ENCODE measurements around the gene LAG3.
A peak's percentile ranks its signal among the peaks of the same experiment; 100 is the strongest.
"Not testable (repeated sequence)": the region's sequence is repeated elsewhere in the genome, so short reads cannot be mapped to it uniquely, and the experiment has no call there.

Gene LAG3

GRCh38 chr12:6736754-6737153, 35.6 kb upstream of the LAG3 start:
- Histone ChIP-seq H3K36me3 (ENCODE audit: control insufficient read depth in 2 of 2, insufficient read depth in 2 of 2, low read length in 2 of 2) (peaks cover under 1 to 11% of the 10 kb centered on the region in 2 donors), H3K9me3 (ENCODE audit: control insufficient read depth in 2 of 2, low read length in 2 of 2) (no peaks in the 10 kb centered on the region), H3K4me3 (ENCODE audit: low read length in 2 of 2) (no peak overlapping the region), H3K27ac (ENCODE audit: low read depth in 2 of 2, low read length in 2 of 2) (no peak overlapping the region), H3K4me1 (ENCODE audit: control insufficient read depth in 2 of 2, insufficient read depth in 2 of 2, low read length in 2 of 2) (no peaks in the 10 kb centered on the region), H3K27me3 (ENCODE audit: control insufficient read depth in 2 of 2, insufficient read depth in 2 of 2, low read length in 2 of 2) (no peaks in the 10 kb centered on the region), H3K9ac (ENCODE audit: low read depth in 1 of 2, low read length in 2 of 2) (no peak overlapping the region)

GRCh38 chr12:6742080-6742479, 30.2 kb upstream of the LAG3 start:
- not testable (repeated sequence) for H3K4me3 ChIP-seq (ENCODE audit: low read length in 2 of 2); H3K9ac ChIP-seq (ENCODE audit: low read depth in 1 of 2, low read length in 2 of 2); H3K9me3 ChIP-seq (ENCODE audit: control insufficient read depth in 2 of 2, low read length in 2 of 2); H3K4me1 ChIP-seq (ENCODE audit: control insufficient read depth in 2 of 2, insufficient read depth in 2 of 2, low read length in 2 of 2); H3K27ac ChIP-seq (ENCODE audit: low read depth in 2 of 2, low read length in 2 of 2); H3K27me3 ChIP-seq (ENCODE audit: control insufficient read depth in 2 of 2, insufficient read depth in 2 of 2, low read length in 2 of 2)
- H3K36me3 ChIP-seq (ENCODE audit: control insufficient read depth in 2 of 2, insufficient read depth in 2 of 2, low read length in 2 of 2), result peaks cover 7 to 15% of the 10 kb centered on the region in 2 donors

GRCh38 chr12:6742834-6743233, 29.5 kb upstream of the LAG3 start:
- H3K4me3 ChIP-seq (ENCODE audit: low read length in 2 of 2), result no peak overlapping the region
- no peaks in the 10 kb centered on the region for H3K27me3 ChIP-seq (ENCODE audit: control insufficient read depth in 2 of 2, insufficient read depth in 2 of 2, low read length in 2 of 2)
- H3K27ac ChIP-seq (ENCODE audit: low read depth in 2 of 2, low read length in 2 of 2), result no peak overlapping the region
- H3K9me3 ChIP-seq (ENCODE audit: control insufficient read depth in 2 of 2, low read length in 2 of 2), result no peaks in the 10 kb centered on the region
- no peak overlapping the region for H3K9ac ChIP-seq (ENCODE audit: low read depth in 1 of 2, low read length in 2 of 2)
- peaks cover 14 to 22% of the 10 kb centered on the region in 2 donors for H3K36me3 ChIP-seq (ENCODE audit: control insufficient read depth in 2 of 2, insufficient read depth in 2 of 2, low read length in 2 of 2)
- no peaks in the 10 kb centered on the region for H3K4me1 ChIP-seq (ENCODE audit: control insufficient read depth in 2 of 2, insufficient read depth in 2 of 2, low read length in 2 of 2)

- peaks cover 18 to 26% of the 10 kb centered on the region in 2 donors for H3K36me3 ChIP-seq (ENCODE audit: control insufficient read depth in 2 of 2, insufficient read depth in 2 of 2, low read length in 2 of 2)
- H3K4me1 ChIP-seq (ENCODE audit: control insufficient read depth in 2 of 2, insufficient read depth in 2 of 2, low read length in 2 of 2); H3K9me3 ChIP-seq (ENCODE audit: control insufficient read depth in 2 of 2, low read length in 2 of 2); H3K27ac ChIP-seq (ENCODE audit: low read depth in 2 of 2, low read length in 2 of 2); H3K9ac ChIP-seq (ENCODE audit: low read depth in 1 of 2, low read length in 2 of 2); H3K4me3 ChIP-seq (ENCODE audit: low read length in 2 of 2); H3K27me3 ChIP-seq (ENCODE audit: control insufficient read depth in 2 of 2, insufficient read depth in 2 of 2, low read length in 2 of 2): not testable (repeated sequence)
These were observed 29.0 kb upstream of the LAG3 start for GRCh38 chr12:6743300-6743699.

- peak overlapping the region in 1 of 2 donors; percentile 45 for H3K27ac ChIP-seq (ENCODE audit: low read depth in 2 of 2, low read length in 2 of 2)
- no peaks in the 10 kb centered on the region for H3K4me1 ChIP-seq (ENCODE audit: control insufficient read depth in 2 of 2, insufficient read depth in 2 of 2, low read length in 2 of 2)
- H3K36me3 ChIP-seq (ENCODE audit: control insufficient read depth in 2 of 2, insufficient read depth in 2 of 2, low read length in 2 of 2), result peaks cover 42 to 52% of the 10 kb centered on the region in 2 donors
- no peak overlapping the region for H3K9ac ChIP-seq (ENCODE audit: low read depth in 1 of 2, low read length in 2 of 2)
- no peak overlapping the region for H3K4me3 ChIP-seq (ENCODE audit: low read length in 2 of 2)
- no peaks in the 10 kb centered on the region for H3K27me3 ChIP-seq (ENCODE audit: control insufficient read depth in 2 of 2, insufficient read depth in 2 of 2, low read length in 2 of 2)
- no peaks in the 10 kb centered on the region for H3K9me3 ChIP-seq (ENCODE audit: control insufficient read depth in 2 of 2, low read length in 2 of 2)
These were observed 26.4 kb upstream of the LAG3 start for GRCh38 chr12:6745741-6746525.

GRCh38 chr12:6747216-6747615, 25.1 kb upstream of the LAG3 start:
- Histone ChIP-seq H3K27ac (ENCODE audit: low read depth in 2 of 2, low read length in 2 of 2) (no peak overlapping the region), H3K36me3 (ENCODE audit: control insufficient read depth in 2 of 2, insufficient read depth in 2 of 2, low read length in 2 of 2) (peaks cover 47 to 60% of the 10 kb centered on the region in 2 donors), H3K27me3 (ENCODE audit: control insufficient read depth in 2 of 2, insufficient read depth in 2 of 2, low read length in 2 of 2) (no peaks in the 10 kb centered on the region), H3K9ac (ENCODE audit: low read depth in 1 of 2, low read length in 2 of 2) (no peak overlapping the region), H3K9me3 (ENCODE audit: control insufficient read depth in 2 of 2, low read length in 2 of 2) (no peaks in the 10 kb centered on the region), H3K4me3 (ENCODE audit: low read length in 2 of 2) (no peak overlapping the region), H3K4me1 (ENCODE audit: control insufficient read depth in 2 of 2, insufficient read depth in 2 of 2, low read length in 2 of 2) (peaks cover 6 to 7% of the 10 kb centered on the region in 2 donors)

- H3K4me1 ChIP-seq (ENCODE audit: control insufficient read depth in 2 of 2, insufficient read depth in 2 of 2, low read length in 2 of 2), result peaks cover 10 to 11% of the 10 kb centered on the region in 2 donors
- H3K27me3 ChIP-seq (ENCODE audit: control insufficient read depth in 2 of 2, insufficient read depth in 2 of 2, low read length in 2 of 2), result no peaks in the 10 kb centered on the region
- no peak overlapping the region for H3K9ac ChIP-seq (ENCODE audit: low read depth in 1 of 2, low read length in 2 of 2)
- peaks cover 47 to 60% of the 10 kb centered on the region in 2 donors for H3K36me3 ChIP-seq (ENCODE audit: control insufficient read depth in 2 of 2, insufficient read depth in 2 of 2, low read length in 2 of 2)
- no peak overlapping the region for H3K27ac ChIP-seq (ENCODE audit: low read depth in 2 of 2, low read length in 2 of 2)
- H3K9me3 ChIP-seq (ENCODE audit: control insufficient read depth in 2 of 2, low read length in 2 of 2), result no peaks in the 10 kb centered on the region
- no peak overlapping the region for H3K4me3 ChIP-seq (ENCODE audit: low read length in 2 of 2)
These were observed 23.6 kb upstream of the LAG3 start for GRCh38 chr12:6748761-6749160.

- Histone ChIP-seq H3K4me3 (ENCODE audit: low read length in 2 of 2) (no peak overlapping the region), H3K4me1 (ENCODE audit: control insufficient read depth in 2 of 2, insufficient read depth in 2 of 2, low read length in 2 of 2) (peaks cover 13 to 15% of the 10 kb centered on the region in 2 donors), H3K27me3 (ENCODE audit: control insufficient read depth in 2 of 2, insufficient read depth in 2 of 2, low read length in 2 of 2) (no peaks in the 10 kb centered on the region), H3K9ac (ENCODE audit: low read depth in 1 of 2, low read length in 2 of 2) (no peak overlapping the region), H3K9me3 (ENCODE audit: control insufficient read depth in 2 of 2, low read length in 2 of 2) (no peaks in the 10 kb centered on the region), H3K27ac (ENCODE audit: low read depth in 2 of 2, low read length in 2 of 2) (no peak overlapping the region), H3K36me3 (ENCODE audit: control insufficient read depth in 2 of 2, insufficient read depth in 2 of 2, low read length in 2 of 2) (peaks cover 47 to 57% of the 10 kb centered on the region in 2 donors)
These were observed 21.8 kb upstream of the LAG3 start for GRCh38 chr12:6750506-6750905.

- Histone ChIP-seq H3K9me3 (ENCODE audit: control insufficient read depth in 2 of 2, low read length in 2 of 2) (no peaks in the 10 kb centered on the region), H3K36me3 (ENCODE audit: control insufficient read depth in 2 of 2, insufficient read depth in 2 of 2, low read length in 2 of 2) (peaks cover 43 to 48% of the 10 kb centered on the region in 2 donors), H3K27me3 (ENCODE audit: control insufficient read depth in 2 of 2, insufficient read depth in 2 of 2, low read length in 2 of 2) (no peaks in the 10 kb centered on the region), H3K27ac (ENCODE audit: low read depth in 2 of 2, low read length in 2 of 2) (peak overlapping the region in 1 of 2 donors; percentile 98), H3K4me1 (ENCODE audit: control insufficient read depth in 2 of 2, insufficient read depth in 2 of 2, low read length in 2 of 2) (peaks cover 13 to 15% of the 10 kb centered on the region in 2 donors), H3K9ac (ENCODE audit: low read depth in 1 of 2, low read length in 2 of 2) (peak overlapping the region; percentile 97 to 98), H3K4me3 (ENCODE audit: low read length in 2 of 2) (peak overlapping the region; percentile 92 to 95)
These were observed 20.6 kb upstream of the LAG3 start for GRCh38 chr12:6751767-6752166.

- Histone ChIP-seq H3K27ac (ENCODE audit: low read depth in 2 of 2, low read length in 2 of 2) (peak overlapping the region; percentile 98 to 100), H3K36me3 (ENCODE audit: control insufficient read depth in 2 of 2, insufficient read depth in 2 of 2, low read length in 2 of 2) (peaks cover 38 to 43% of the 10 kb centered on the region in 2 donors), H3K4me3 (ENCODE audit: low read length in 2 of 2) (peak overlapping the region; percentile 92 to 95), H3K27me3 (ENCODE audit: control insufficient read depth in 2 of 2, insufficient read depth in 2 of 2, low read length in 2 of 2) (no peaks in the 10 kb centered on the region), H3K4me1 (ENCODE audit: control insufficient read depth in 2 of 2, insufficient read depth in 2 of 2, low read length in 2 of 2) (peaks cover 13 to 15% of the 10 kb centered on the region in 2 donors), H3K9me3 (ENCODE audit: control insufficient read depth in 2 of 2, low read length in 2 of 2) (no peaks in the 10 kb centered on the region), H3K9ac (ENCODE audit: low read depth in 1 of 2, low read length in 2 of 2) (peak overlapping the region; percentile 97 to 98)
These were observed 20.0 kb upstream of the LAG3 start for GRCh38 chr12:6752167-6752920.

All from mucosa of rectum (tissue), 2 donors.